Mononuclear cell (primary cell): ENCODE measurements around the gene FAM120A. TPM values are rescaled to one million over a fixed set of nuclear protein-coding genes. Genes with fewer than 3 reads are reported as not detected.

Experiments used
- H3K27me3 ChIP-seq: 2 replicates; pipeline ENCODE4 v1.6.0; 2011; ENCODE audit warnings: low read length, control low read depth; ENCODE audit not compliant: insufficient read depth
- H3K4me1 ChIP-seq: 2 replicates; pipeline ENCODE4 v1.5.1; 2011; ENCODE audit warnings: mild to moderate bottlenecking, low read length, control low read depth; ENCODE audit not compliant: insufficient read depth
- H3K4me3 ChIP-seq: 2 replicates; pipeline ENCODE4 v1.5.1; 2011; ENCODE audit warnings: mild to moderate bottlenecking, low read length, moderate library complexity
- H3K9me3 ChIP-seq: 2 replicates; pipeline ENCODE4 v1.5.1; 2011; ENCODE audit warnings: low read depth, mild to moderate bottlenecking, control low read depth, low read length
- total RNA-seq: library from RNA; depleted of rRNA; stranded (reverse); fragments of >200 nt; gene quantifications from one replicate; pipeline ENCODE4 v1.2.3, GENCODE V29; 2012

FAM120A gene
- total RNA-seq, 1 donor, result 90.6 TPM

DNA sequence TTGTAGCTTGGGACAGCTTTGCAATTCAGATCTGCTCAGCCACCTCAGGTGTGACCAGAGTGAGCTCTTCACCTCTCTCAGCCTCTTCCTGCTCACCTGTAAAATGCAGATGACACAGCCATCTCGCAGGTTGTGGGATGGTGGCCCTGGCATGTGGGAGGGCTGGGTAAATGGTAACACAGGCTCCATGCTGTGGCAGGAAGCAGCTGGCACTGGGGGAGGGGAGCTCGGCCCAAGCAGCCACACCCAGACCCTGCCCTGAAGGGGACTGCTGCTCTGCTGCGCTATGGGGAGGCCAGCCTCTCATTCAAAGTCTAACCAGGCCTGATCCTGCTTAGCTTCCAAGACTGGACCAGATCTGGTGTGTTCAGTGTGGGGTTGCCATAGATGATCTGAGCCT lies 149.0 kb downstream of the FAM120A start:
- H3K4me3 ChIP-seq, result no peak overlapping the region
- H3K4me1 ChIP-seq, result peaks cover 35% of the 10 kb centered on the region
- H3K27me3 ChIP-seq, result no peaks in the 10 kb centered on the region
- H3K9me3 ChIP-seq, result no peaks in the 10 kb centered on the region

- H3K4me3 ChIP-seq, result no peak overlapping the region
- H3K4me1 ChIP-seq, result peaks cover 35% of the 10 kb centered on the region
- no peaks in the 10 kb centered on the region for H3K9me3 ChIP-seq
- no peaks in the 10 kb centered on the region for H3K27me3 ChIP-seq
These were observed 149.6 kb downstream of the FAM120A start for GRCh38 chr9:93601063-93601462.

- no peaks in the 10 kb centered on the region for H3K27me3 ChIP-seq
- no peaks in the 10 kb centered on the region for H3K9me3 ChIP-seq
- H3K4me1 ChIP-seq, result peaks cover 35% of the 10 kb centered on the region
- no peak overlapping the region for H3K4me3 ChIP-seq
These were observed 150.2 kb downstream of the FAM120A start for GRCh38 chr9:93601666-93602065.

DNA sequence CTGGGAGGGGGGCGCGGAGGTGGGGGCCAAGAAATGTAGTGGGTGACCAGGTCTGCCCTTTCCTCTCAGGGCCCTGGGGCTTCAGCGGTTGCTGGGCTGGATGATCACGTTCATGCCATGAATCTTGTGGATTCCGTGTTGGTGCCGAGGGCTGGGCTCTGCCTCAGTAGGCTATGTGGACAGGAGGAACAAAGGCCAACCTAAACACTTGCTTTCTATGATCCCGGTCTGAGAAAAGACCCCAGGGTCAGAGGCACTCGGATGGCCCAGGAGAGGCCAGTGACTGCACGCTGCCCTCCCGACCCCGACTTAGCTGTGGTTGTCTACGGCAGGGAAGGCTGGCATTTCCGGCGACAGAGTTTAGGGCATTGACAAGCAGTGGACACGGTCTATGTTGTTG lies 151.5 kb downstream of the FAM120A start:
- Histone ChIP-seq H3K4me3 (no peak overlapping the region), H3K27me3 (no peaks in the 10 kb centered on the region)

DNA sequence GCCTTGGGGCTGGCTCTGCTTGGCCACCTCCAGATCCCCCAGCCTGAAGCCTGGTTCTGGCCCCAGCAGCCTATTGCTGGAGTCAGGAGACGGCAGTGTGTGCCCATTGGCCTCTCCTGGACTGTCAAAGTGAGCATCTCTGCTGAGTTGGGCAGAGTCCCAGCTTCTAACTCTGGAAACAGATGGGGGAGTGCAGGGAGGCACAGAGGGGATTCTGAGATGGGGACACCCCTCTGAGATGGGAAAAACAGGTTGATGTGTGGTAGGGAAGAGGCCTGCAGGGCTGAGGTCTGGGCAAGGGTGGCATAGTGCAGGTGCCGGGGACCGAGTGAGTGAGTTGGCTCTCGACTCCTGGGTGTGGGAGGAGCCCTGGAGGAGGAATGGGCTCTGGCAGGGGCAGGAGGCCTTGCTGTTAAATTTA lies 152.4 kb downstream of the FAM120A start:
- Histone ChIP-seq H3K4me1 (peaks cover 23% of the 10 kb centered on the region), H3K9me3 (peaks cover under 1% of the 10 kb centered on the region), H3K27me3 (no peaks in the 10 kb centered on the region), H3K4me3 (no peak overlapping the region)

More for the DNA sequence above, 151.5 kb downstream of the FAM120A start:
- no peaks in the 10 kb centered on the region for H3K9me3 ChIP-seq
- H3K4me1 ChIP-seq, result peaks cover 32% of the 10 kb centered on the region

GRCh38 chr9:93606187-93606586 lies 154.7 kb downstream of the FAM120A start:
- Histone ChIP-seq H3K4me3 (no peak overlapping the region), H3K4me1 (no peaks in the 10 kb centered on the region), H3K27me3 (no peaks in the 10 kb centered on the region), H3K9me3 (peaks cover 16% of the 10 kb centered on the region)

- Histone ChIP-seq H3K9me3 (peaks cover 16% of the 10 kb centered on the region), H3K4me1 (peaks cover 3% of the 10 kb centered on the region), H3K27me3 (no peaks in the 10 kb centered on the region), H3K4me3 (no peak overlapping the region)
These were observed 158.7 kb downstream of the FAM120A start for GRCh38 chr9:93610206-93610605.

DNA sequence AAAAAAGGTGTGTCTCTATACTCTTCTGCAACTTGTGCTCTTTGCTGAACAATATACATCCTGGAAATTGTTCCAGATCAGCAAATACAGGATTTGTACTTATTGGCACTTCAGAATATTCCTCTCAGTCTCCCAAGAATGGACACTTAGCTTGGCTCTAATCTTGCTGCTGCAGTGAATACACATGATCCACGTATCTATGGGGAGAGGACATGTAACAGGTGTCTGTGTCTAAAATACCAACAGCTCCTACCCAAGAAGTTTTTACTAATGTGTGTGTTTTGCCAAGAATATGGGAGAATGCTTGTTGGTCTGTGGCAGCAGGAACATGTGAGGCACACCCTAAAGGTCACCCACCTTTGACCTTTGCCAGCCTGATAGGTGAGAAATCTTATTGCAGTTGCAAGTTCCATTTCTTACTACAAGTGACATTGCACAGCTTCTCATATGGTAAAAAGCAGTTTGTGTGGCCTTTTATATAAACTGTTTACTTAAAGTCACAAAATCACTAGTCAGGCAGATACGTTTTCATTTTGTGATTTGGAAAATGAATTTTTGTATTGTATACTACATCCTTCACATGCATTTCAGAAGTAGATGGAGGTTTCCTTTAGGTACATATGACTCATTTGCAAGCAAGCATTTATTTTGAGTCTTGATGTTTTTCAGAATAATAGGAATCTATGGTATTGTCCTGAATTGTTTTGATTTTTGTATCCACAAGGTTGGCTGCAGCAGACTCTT lies 160.7 kb downstream of the FAM120A start:
- Histone ChIP-seq H3K4me1 (peaks cover 3% of the 10 kb centered on the region), H3K4me3 (no peak overlapping the region), H3K27me3 (no peaks in the 10 kb centered on the region), H3K9me3 (peaks cover 16% of the 10 kb centered on the region)

DNA sequence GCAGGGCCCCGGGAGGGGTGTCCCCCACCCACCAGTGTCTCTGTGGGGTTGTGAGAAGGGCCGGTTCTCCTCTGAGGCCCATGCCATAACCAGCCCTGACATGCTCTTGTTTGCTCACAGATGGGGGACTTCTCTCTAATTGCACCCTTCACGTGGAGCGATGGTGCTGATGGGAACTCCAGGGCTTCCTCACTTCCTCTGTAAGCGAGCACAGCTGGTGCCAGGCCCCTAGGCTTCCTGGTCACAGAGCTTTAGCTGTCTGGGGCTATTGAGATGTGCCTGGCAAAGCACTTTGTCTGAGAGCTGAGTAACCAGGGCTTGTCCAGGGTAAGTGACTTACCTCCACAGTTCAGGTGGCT lies 161.3 kb downstream of the FAM120A start:
- H3K4me1 ChIP-seq, result peaks cover 3% of the 10 kb centered on the region
- H3K9me3 ChIP-seq, result peaks cover 16% of the 10 kb centered on the region
- no peaks in the 10 kb centered on the region for H3K27me3 ChIP-seq
- H3K4me3 ChIP-seq, result no peak overlapping the region

DNA sequence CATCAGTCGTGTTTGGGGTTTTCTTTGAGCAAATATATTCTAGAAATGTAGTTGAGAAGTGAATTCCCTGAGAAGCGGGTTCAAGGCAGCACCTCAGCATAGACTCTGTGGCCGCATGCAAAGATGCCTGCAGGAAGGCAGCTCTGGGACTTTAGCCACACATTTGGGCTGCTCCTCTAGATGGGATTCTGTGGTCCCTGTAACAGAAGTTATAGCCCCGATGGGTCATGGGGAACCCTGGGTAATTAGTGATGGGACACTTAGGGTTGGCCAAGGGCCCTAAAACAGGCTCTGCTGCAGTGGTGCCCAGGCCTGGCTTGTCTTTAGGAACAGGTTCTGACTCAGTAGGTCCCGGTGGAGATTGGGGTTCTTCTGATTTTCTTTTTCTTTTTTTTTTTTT lies 161.7 kb downstream of the FAM120A start:
- H3K27me3 ChIP-seq, result no peaks in the 10 kb centered on the region
- no peak overlapping the region for H3K4me3 ChIP-seq
- peaks cover 3% of the 10 kb centered on the region for H3K4me1 ChIP-seq
- H3K9me3 ChIP-seq, result peaks cover 16% of the 10 kb centered on the region

- peaks cover 3% of the 10 kb centered on the region for H3K4me1 ChIP-seq
- H3K9me3 ChIP-seq, result peaks cover 16% of the 10 kb centered on the region
- H3K27me3 ChIP-seq, result no peaks in the 10 kb centered on the region
- no peak overlapping the region for H3K4me3 ChIP-seq
These were observed 162.3 kb downstream of the FAM120A start for GRCh38 chr9:93613791-93614190.

GRCh38 chr9:93614830-93615468 lies 163.5 kb downstream of the FAM120A start:
- Histone ChIP-seq H3K4me3 (no peak overlapping the region), H3K27me3 (no peaks in the 10 kb centered on the region), H3K4me1 (peaks cover 3% of the 10 kb centered on the region), H3K9me3 (peaks cover 4% of the 10 kb centered on the region)

Other genes starting within 250 kb of the FAM120A start
- 38.6 TPM for gene FAM120AOS, start 1.9 kb downstream of the FAM120A start, total RNA-seq
- 18.9 TPM for gene PHF2, start 124.9 kb downstream of the FAM120A start, total RNA-seq